Dermis blood vessel endothelial cell (primary cell): ENCODE data around the gene FIGLA. TPM values are rescaled to one million over a fixed set of nuclear protein-coding genes. Genes with fewer than 3 reads are reported as not detected.

Experiments used
- DNase-seq: peaks from one replicate; pipeline ENCODE4 v3.0.0; 2010
- total RNA-seq: library from RNA; depleted of rRNA; stranded (reverse); fragments of >200 nt; gene quantifications from 2 replicates; pipeline ENCODE4 v1.2.3, GENCODE V29; 2014

Gene FIGLA
- total RNA-seq, 1 donor from 2014 or later = not detected

GRCh38 chr2:70771446-70771845 lies 19.0 kb downstream of the FIGLA start:
- DNase-seq = no peak

GRCh38 chr2:70769450-70769849 lies 21.0 kb downstream of the FIGLA start:
- DNase-seq = no peak

GRCh38 chr2:70768590-70769085 lies 21.8 kb downstream of the FIGLA start:
- no peak for DNase-seq

GRCh38 chr2:70767699-70768589 lies 22.5 kb downstream of the FIGLA start, which contains the start of gene ADD2:
Gene ADD2 (minus strand): TSS chr2:70768200. CDS start chr2:70706408, 61,792 bp downstream.
- DNase-seq = peak; percentile 45

GRCh38 chr2:70767079-70767698 lies 23.3 kb downstream of the FIGLA start:
- no peak for DNase-seq

GRCh38 chr2:70766357-70767078 lies 23.9 kb downstream of the FIGLA start:
- DNase-seq = no peak

- DNase-seq = no peak
These were observed 24.9 kb downstream of the FIGLA start for GRCh38 chr2:70765507-70765906.

GRCh38 chr2:70759446-70759845 lies 31.0 kb downstream of the FIGLA start:
- DNase-seq = no peak

- DNase-seq = no peak
These were observed 32.5 kb downstream of the FIGLA start for GRCh38 chr2:70757966-70758365.

GRCh38 chr2:70757360-70757759 lies 33.1 kb downstream of the FIGLA start:
- no peak for DNase-seq

- DNase-seq = no peak
These were observed 34.3 kb downstream of the FIGLA start for GRCh38 chr2:70756128-70756527.

GRCh38 chr2:70753902-70754301 lies 36.5 kb downstream of the FIGLA start:
- no peak for DNase-seq

GRCh38 chr2:70753031-70753430 lies 37.4 kb downstream of the FIGLA start:
- DNase-seq = no peak

- DNase-seq = no peak
These were observed 38.0 kb downstream of the FIGLA start for GRCh38 chr2:70752396-70752795.

- DNase-seq = no peak
These were observed 38.6 kb downstream of the FIGLA start for GRCh38 chr2:70751881-70752280.

GRCh38 chr2:70750320-70750719 lies 40.1 kb downstream of the FIGLA start:
- DNase-seq = no peak

- DNase-seq = no peak
These were observed 42.2 kb downstream of the FIGLA start for GRCh38 chr2:70748002-70748784.

- DNase-seq = no peak
These were observed 43.2 kb downstream of the FIGLA start for GRCh38 chr2:70747284-70747683.

- no peak for DNase-seq
These were observed 44.1 kb downstream of the FIGLA start for GRCh38 chr2:70746094-70746974.

- no peak for DNase-seq
These were observed 45.1 kb downstream of the FIGLA start for GRCh38 chr2:70745276-70745825.

- no peak for DNase-seq
These were observed 46.0 kb downstream of the FIGLA start for GRCh38 chr2:70744397-70744796.
